ENCODE data around the gene ROMO1. TPM values are rescaled to one million over a fixed set of nuclear protein-coding genes. Genes with fewer than 3 reads are reported as not detected.

ROMO1 gene
- polyA plus RNA-seq, 2 of the 4 experiments (the other 2 are of a cell fraction), result 201 to 430 TPM

DNA sequence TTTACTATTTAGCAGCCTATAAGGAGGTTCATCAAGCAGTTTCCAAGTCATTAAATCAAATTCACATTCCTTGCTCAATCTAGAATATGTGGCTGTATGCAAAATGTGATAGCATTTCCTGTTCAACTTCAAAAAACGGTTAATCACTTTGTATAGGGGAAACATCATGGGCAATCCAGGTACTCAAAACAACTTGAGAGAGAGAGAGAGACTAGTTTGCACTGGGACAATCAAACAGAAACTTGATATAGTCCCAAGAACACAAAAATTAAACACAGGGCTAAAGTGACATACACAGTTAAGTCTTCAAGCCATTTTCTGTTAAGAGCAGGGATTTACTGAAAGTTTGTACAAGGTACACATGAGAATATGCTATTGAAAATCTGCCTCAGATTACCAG is 41.9 kb upstream of the ROMO1 start:
- CTCF ChIA-PET, result interaction anchor here (0.7 to 1.4 kb wide), 6 partner anchors 20 to 218 kb away, joined by 3 to 7 read pairs (median 3); no protein-coding TSS in a partner anchor
- H3K27ac ChIP-seq, result no peak overlapping the region
- no peak overlapping the region for H3K4me2 ChIP-seq
- DNase-seq (ENCODE audit: low read depth in 1 of 2, low spot score in 1 of 2) (no peak), ATAC-seq (no peak), FAIRE-seq (no peak)
- H3K4me3 ChIP-seq, result no peak overlapping the region
- no peaks in the 10 kb centered on the region for H3K9me3 ChIP-seq
- POLR2A ChIA-PET, result no interaction called here
- TF ChIP-seq HOXB13 (CRISPR knock-in tag; IDR thresholded peaks at IDR 0.05; ENCODE audit: low read depth) (no peak), POLR2AphosphoS2 (conservative IDR thresholded peaks at IDR 0.05; ENCODE audit: low read length) (no peak), HOXB5 (CRISPR knock-in tag; IDR thresholded peaks at IDR 0.05) (no peak), EHMT2 (IDR thresholded peaks at IDR 0.05; ENCODE audit: low read depth) (no peak), HOXA7 (CRISPR knock-in tag; IDR thresholded peaks at IDR 0.05) (no peak), HDAC2 (IDR thresholded peaks at IDR 0.05) (no peak), ZFP36 (IDR thresholded peaks at IDR 0.05; ENCODE audit: borderline replicate concordance, partially characterized antibody) (no peak), CBX2 (IDR thresholded peaks at IDR 0.05; ENCODE audit: borderline replicate concordance, low read depth) (no peak), RARB (CRISPR knock-in tag; IDR thresholded peaks at IDR 0.05) (no peak), JUN (IDR thresholded peaks at IDR 0.05) (no peak), ESRRA (IDR thresholded peaks at IDR 0.05; ENCODE audit: borderline replicate concordance, low read length) (no peak)
- TF ChIP-seq, protein P1, sequence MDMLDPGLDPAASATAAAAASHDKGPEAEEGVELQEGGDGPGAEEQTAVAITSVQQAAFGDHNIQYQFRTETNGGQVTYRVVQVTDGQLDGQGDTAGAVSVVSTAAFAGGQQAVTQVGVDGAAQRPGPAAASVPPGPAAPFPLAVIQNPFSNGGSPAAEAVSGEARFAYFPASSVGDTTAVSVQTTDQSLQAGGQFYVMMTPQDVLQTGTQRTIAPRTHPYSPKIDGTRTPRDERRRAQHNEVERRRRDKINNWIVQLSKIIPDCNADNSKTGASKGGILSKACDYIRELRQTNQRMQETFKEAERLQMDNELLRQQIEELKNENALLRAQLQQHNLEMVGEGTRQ (IDR thresholded peaks at IDR 0.05), result no peak
- H3K4me1 ChIP-seq, result peaks cover 23% of the 10 kb centered on the region
- WGBS (ENCODE audit: missing lambda C conversion rate), result 74% methylated on average over 1 of the region's 1 CpG

DNA sequence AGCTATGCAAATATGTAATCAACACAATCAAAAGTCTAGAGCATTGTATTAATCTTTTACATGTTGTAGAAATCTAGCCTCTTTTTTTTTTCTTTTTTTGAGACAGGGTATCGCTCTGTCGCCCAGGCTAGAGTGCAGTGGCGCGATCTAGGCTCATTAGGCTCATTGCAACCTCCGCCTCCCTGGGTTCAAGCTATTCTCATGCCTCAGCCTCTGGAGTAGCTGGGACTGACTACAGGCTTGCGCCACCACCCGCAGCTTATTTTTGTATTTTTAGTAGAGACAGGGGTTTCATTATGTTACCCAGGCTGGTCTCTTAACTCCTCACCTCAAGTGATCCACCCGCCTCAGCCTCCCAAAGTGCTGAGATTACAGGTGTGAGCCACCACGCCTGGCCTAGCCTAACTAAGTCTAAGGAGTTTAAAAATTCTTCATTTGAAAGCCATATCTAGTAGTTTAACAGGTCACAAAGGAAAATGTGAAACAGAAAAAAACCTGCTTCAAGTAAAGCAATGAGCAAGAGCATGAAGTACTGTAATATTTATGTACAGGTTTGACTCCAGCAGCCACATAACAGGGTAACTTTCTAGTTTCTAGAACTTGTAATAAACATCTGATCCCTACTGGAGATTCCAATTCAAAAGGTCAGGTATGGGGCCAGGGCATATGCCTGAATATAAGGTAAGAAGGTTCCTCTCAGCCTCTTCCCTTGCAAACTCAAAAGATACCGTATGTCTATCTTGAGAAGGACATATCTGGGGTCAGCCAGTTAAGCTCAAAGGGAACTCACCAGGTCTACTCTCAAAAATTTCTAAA is 38.9 kb upstream of the ROMO1 start:
- POLR2A ChIA-PET, result interaction anchor here (0.9 kb wide), 1 partner anchor 82 kb away, joined by 3 read pairs; the partner anchor contains the start of gene RBM39
- Histone ChIP-seq H3K9me3 (no peaks in the 10 kb centered on the region), H3K4me1 (peaks cover 31% of the 10 kb centered on the region), H3K4me3 (no peak overlapping the region), H3K4me2 (peak overlapping the region; percentile 97; the same call in 1 of the 3 replicates), H3K27ac (no peak overlapping the region)
- TF ChIP-seq FOSB (CRISPR knock-in tag; IDR thresholded peaks at IDR 0.05) (no peak), ZC3H11A (IDR thresholded peaks at IDR 0.05) (no peak), RAD21 (conservative IDR thresholded peaks at IDR 0.05 in 1 of 2, IDR thresholded peaks at IDR 0.05 in 1 of 2) (no peak), SREBF2 (IDR thresholded peaks at IDR 0.05) (no peak), EHF (CRISPR knock-in tag; IDR thresholded peaks at IDR 0.05) (no peak), CHD2 (IDR thresholded peaks at IDR 0.05; ENCODE audit: low read length, partially characterized antibody) (no peak), EP300 (IDR thresholded peaks at IDR 0.05) (no peak), NR3C1 (IDR thresholded peaks at IDR 0.05) (no peak), POLR2A (IDR thresholded peaks at IDR 0.05; ENCODE audit: low read length) (no peak), CHD4 (IDR thresholded peaks at IDR 0.05; ENCODE audit: borderline replicate concordance) (no peak), JUNB (IDR thresholded peaks at IDR 0.05) (no peak), CBX8 (IDR thresholded peaks at IDR 0.05) (no peak), CEBPB (IDR thresholded peaks at IDR 0.05) (no peak), RFX5 (IDR thresholded peaks at IDR 0.05) (no peak)
- TF ChIP-seq, protein P2, sequence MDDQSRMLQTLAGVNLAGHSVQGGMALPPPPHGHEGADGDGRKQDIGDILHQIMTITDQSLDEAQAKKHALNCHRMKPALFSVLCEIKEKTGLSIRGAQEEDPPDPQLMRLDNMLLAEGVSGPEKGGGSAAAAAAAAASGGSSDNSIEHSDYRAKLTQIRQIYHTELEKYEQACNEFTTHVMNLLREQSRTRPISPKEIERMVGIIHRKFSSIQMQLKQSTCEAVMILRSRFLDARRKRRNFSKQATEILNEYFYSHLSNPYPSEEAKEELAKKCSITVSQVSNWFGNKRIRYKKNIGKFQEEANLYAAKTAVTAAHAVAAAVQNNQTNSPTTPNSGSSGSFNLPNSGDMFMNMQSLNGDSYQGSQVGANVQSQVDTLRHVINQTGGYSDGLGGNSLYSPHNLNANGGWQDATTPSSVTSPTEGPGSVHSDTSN (IDR thresholded peaks at IDR 0.05), result no peak
- TF ChIP-seq, protein P3, sequence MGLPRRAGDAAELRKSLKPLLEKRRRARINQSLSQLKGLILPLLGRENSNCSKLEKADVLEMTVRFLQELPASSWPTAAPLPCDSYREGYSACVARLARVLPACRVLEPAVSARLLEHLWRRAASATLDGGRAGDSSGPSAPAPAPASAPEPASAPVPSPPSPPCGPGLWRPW (IDR thresholded peaks at IDR 0.05), result no peak
- TF ChIP-seq, protein P4, sequence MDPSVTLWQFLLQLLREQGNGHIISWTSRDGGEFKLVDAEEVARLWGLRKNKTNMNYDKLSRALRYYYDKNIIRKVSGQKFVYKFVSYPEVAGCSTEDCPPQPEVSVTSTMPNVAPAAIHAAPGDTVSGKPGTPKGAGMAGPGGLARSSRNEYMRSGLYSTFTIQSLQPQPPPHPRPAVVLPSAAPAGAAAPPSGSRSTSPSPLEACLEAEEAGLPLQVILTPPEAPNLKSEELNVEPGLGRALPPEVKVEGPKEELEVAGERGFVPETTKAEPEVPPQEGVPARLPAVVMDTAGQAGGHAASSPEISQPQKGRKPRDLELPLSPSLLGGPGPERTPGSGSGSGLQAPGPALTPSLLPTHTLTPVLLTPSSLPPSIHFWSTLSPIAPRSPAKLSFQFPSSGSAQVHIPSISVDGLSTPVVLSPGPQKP (IDR thresholded peaks at IDR 0.05; ENCODE audit: low read depth, low read length), result no peak
- WGBS (ENCODE audit: missing lambda C conversion rate), result 97% methylated on average over 10 of the region's 10 CpGs
- CTCF ChIA-PET, result interaction anchor here (0.6 to 0.7 kb wide), 2 partner anchors 11 to 42 kb away, joined by 3 to 5 read pairs; no protein-coding TSS in a partner anchor
- ATAC-seq, result no peak
- no peak for FAIRE-seq
- no peak for DNase-seq (ENCODE audit: low read depth in 1 of 2, low spot score in 1 of 2)

Data from A549 (cell line).